C4-2B (cell line): Measurements from ENCODE around the gene RPL36A.

Source experiments
- ZFX ChIP-seq: fragments of 450-650 bp; IDR thresholded peaks from 2 replicates; pipeline ENCODE4 v1.6.1; 2017
- TF ChIP-seq, protein P1 (sequence below): fragments of 450-650 bp; conservative IDR thresholded peaks from 2 replicates; pipeline ENCODE4 v1.5.1; 2017; ENCODE audit warnings: mild to moderate bottlenecking

DNA sequence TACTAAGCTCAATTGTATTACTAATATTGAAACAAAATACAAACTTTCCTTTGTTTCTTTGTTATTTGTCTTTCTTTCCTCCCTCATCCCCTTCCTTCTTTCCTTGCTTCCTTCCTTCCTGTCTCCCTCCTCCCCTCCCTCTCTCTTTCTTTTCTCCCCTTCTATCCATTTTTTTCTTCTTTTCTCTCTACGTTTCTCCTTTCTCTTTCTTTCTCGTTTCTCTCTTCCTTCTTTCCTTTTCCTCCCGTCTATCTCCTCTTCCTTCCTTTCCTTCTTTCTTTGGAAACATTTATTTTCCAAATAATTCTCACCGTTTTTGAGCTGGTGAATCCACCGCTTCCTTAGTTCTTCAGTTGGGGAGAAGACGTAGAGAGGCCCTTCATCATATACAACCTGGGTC lies 21.1 kb upstream of the RPL36A start:
- TF ChIP-seq, protein P1, sequence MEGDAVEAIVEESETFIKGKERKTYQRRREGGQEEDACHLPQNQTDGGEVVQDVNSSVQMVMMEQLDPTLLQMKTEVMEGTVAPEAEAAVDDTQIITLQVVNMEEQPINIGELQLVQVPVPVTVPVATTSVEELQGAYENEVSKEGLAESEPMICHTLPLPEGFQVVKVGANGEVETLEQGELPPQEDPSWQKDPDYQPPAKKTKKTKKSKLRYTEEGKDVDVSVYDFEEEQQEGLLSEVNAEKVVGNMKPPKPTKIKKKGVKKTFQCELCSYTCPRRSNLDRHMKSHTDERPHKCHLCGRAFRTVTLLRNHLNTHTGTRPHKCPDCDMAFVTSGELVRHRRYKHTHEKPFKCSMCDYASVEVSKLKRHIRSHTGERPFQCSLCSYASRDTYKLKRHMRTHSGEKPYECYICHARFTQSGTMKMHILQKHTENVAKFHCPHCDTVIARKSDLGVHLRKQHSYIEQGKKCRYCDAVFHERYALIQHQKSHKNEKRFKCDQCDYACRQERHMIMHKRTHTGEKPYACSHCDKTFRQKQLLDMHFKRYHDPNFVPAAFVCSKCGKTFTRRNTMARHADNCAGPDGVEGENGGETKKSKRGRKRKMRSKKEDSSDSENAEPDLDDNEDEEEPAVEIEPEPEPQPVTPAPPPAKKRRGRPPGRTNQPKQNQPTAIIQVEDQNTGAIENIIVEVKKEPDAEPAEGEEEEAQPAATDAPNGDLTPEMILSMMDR: no peak
- no peak for TF ChIP-seq ZFX
